ENCODE results near the gene ALKBH6. TPM values are rescaled to one million over a fixed set of nuclear protein-coding genes. Genes with fewer than 3 reads are reported as not detected.
A peak's percentile ranks its signal among the peaks of the same experiment; 100 is the strongest.

ALKBH6 gene
- total RNA-seq, 1 experiment from 2014 or later: 32.5 TPM

- TF ChIP-seq, protein P1, sequence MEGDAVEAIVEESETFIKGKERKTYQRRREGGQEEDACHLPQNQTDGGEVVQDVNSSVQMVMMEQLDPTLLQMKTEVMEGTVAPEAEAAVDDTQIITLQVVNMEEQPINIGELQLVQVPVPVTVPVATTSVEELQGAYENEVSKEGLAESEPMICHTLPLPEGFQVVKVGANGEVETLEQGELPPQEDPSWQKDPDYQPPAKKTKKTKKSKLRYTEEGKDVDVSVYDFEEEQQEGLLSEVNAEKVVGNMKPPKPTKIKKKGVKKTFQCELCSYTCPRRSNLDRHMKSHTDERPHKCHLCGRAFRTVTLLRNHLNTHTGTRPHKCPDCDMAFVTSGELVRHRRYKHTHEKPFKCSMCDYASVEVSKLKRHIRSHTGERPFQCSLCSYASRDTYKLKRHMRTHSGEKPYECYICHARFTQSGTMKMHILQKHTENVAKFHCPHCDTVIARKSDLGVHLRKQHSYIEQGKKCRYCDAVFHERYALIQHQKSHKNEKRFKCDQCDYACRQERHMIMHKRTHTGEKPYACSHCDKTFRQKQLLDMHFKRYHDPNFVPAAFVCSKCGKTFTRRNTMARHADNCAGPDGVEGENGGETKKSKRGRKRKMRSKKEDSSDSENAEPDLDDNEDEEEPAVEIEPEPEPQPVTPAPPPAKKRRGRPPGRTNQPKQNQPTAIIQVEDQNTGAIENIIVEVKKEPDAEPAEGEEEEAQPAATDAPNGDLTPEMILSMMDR (conservative IDR thresholded peaks at IDR 0.05): no peak; the same call in 2 of the 3 replicates
- Histone ChIP-seq H3K27ac (ENCODE audit: insufficient read length, low read depth, low read length) (no peak within 1 kb of the TSS), H3K23ac (ENCODE audit: insufficient read length, low read depth, low read length) (no peak within 1 kb of the TSS), H2BK5ac (ENCODE audit: insufficient read length, low read length) (no peak within 1 kb of the TSS), H2BK15ac (ENCODE audit: low read depth, low read length) (no peak within 1 kb of the TSS), H2AFZ (ENCODE audit: low read length) (no peak within 1 kb of the TSS), H3K9me3 (ENCODE audit: control insufficient read depth, low read depth, low read length) (no peaks in the 10 kb centered on the region), H3K14ac (ENCODE audit: insufficient read depth, low read length) (no peak within 1 kb of the TSS; the same call in 1 of the 2 replicates), H3K4me1 (ENCODE audit: insufficient read depth, low read length) (no peaks in the 10 kb centered on the region), H3K79me1 (ENCODE audit: insufficient read depth, low read depth, low read length, poor library complexity, severe bottlenecking) (no peaks in the 10 kb centered on the region), H2AK5ac (ENCODE audit: insufficient read length, low read length) (no peak within 1 kb of the TSS), H2BK12ac (ENCODE audit: insufficient read length, low read depth, low read length) (no peak within 1 kb of the TSS), H4K91ac (ENCODE audit: insufficient read length, low read depth, low read length) (no peak within 1 kb of the TSS), H4K5ac (ENCODE audit: insufficient read length, low read depth, low read length) (no peak within 1 kb of the TSS), H4K8ac (replicated peaks; ENCODE audit: insufficient read length, low read depth, low read length) (no peak within 1 kb of the TSS), H3K9ac (ENCODE audit: extremely low read depth, insufficient read length, low read length) (peak within 1 kb of the TSS; percentile 23), H2BK20ac (ENCODE audit: low read depth, low read length, poor library complexity, severe bottlenecking) (no peak within 1 kb of the TSS), H3K23me2 (ENCODE audit: insufficient read length, low read depth, low read length, poor library complexity, severe bottlenecking) (peaks cover 6% of the 10 kb centered on the region), H3K4me2 (ENCODE audit: insufficient read depth, insufficient read length, low read length) (peak within 1 kb of the TSS; percentile 52), H2BK120ac (ENCODE audit: low read depth, low read length, poor library complexity, severe bottlenecking) (no peak within 1 kb of the TSS), H3T11ph (ENCODE audit: low read length) (no peak within 1 kb of the TSS), H3K79me2 (ENCODE audit: insufficient read depth, low read length) (no peaks in the 10 kb centered on the region), H3K18ac (ENCODE audit: insufficient read length, low read depth, low read length) (no peak within 1 kb of the TSS), H3K4ac (ENCODE audit: low read depth, low read length) (no peak within 1 kb of the TSS), H3K56ac (ENCODE audit: insufficient read length, low read depth, low read length) (no peak within 1 kb of the TSS), H3K27me3 (ENCODE audit: insufficient read depth, low read length) (no peaks in the 10 kb centered on the region), H4K20me1 (ENCODE audit: control insufficient read depth, insufficient read depth, insufficient read length) (peaks cover 3% of the 10 kb centered on the region)
- Mint-ChIP-seq H3K36me3 (ENCODE audit: insufficient read depth in 1 of 3, low read depth in 3 of 3) (peaks cover 5 to 12% (median 5%) of the 10 kb centered on the region in 3 experiments), H3K9me3 (no peaks in the 10 kb centered on the region; a peak in 1 of 5 replicates), H3K27me3 (ENCODE audit: low read depth) (peaks cover 13% of the 10 kb centered on the region), H3K4me1 (peaks cover 15 to 19% of the 10 kb centered on the region in 2 experiments), H3K27ac (peak within 1 kb of the TSS; percentile 80 to 90 (median 86); a peak in 4 of 7 replicates), H3K4me3 (peak within 1 kb of the TSS; percentile 83 to 89)
- WGBS (ENCODE audit: extremely low coverage, insufficient read length, low lambda C conversion rate): no CpG with 5 or more reads among the region's 97 CpGs
- peak; percentile 96 for DNase-seq
Measured at GRCh38 chr19:35995048-35995993, 18.7 kb downstream of the ALKBH6 start, which contains the start of gene SDHAF1. TSS of gene SDHAF1 (plus strand) at chr19:35995188. CDS start at chr19:35995275, 87 bp downstream.

All from H9 (cell line).